H1 (cell line): ENCODE measurements around the gene C3orf20. TPM values are rescaled to one million over a fixed set of nuclear protein-coding genes. Genes with fewer than 3 reads are reported as not detected.

ENCODE experiments used
- polyA plus RNA-seq, 7 experiments: library from polyadenylated mRNA; depleted of rRNA in 3 of 7; stranded (reverse) in 5 of 7; unstranded in 2 of 7; fragments of >200 nt in 5 of 7; fragments of 200-250 nt in 2 of 7; gene quantifications; 1 replicate in 5 of 7; 2 replicates in 1 of 7; 4 replicates in 1 of 7; pipeline versions ENCODE4 v1.2.1 to v1.2.3, GENCODE V29; 2011 to 2013; ENCODE audit warnings: missing spikeins in 2 of 7, mixed read lengths in 2 of 7
- total RNA-seq: library from RNA; stranded (reverse); fragmentation: NEBNext Ultra II Directional; extraction: Animal tissue kit (Norgen Biotek cat#: 25700); gene quantifications from 2 replicates; pipeline ENCODE4 v1.2.1, GENCODE V29; 2021
- TF ChIP-seq, protein P1 (sequence below): fragments of 300-600 bp; sonication (generic); IDR thresholded peaks from 2 replicates; pipeline ENCODE4 v1.7.1; 2012; ENCODE audit warnings: low read length, moderate library complexity, mild to moderate bottlenecking, inconsistent platforms; ENCODE audit not compliant: insufficient replicate concordance

Gene C3orf20
- total and polyA plus RNA-seq, 2 of the 8 experiments (the other 6 are each of a cell fraction or from before 2014, with no cell fraction given): not detected

DNA sequence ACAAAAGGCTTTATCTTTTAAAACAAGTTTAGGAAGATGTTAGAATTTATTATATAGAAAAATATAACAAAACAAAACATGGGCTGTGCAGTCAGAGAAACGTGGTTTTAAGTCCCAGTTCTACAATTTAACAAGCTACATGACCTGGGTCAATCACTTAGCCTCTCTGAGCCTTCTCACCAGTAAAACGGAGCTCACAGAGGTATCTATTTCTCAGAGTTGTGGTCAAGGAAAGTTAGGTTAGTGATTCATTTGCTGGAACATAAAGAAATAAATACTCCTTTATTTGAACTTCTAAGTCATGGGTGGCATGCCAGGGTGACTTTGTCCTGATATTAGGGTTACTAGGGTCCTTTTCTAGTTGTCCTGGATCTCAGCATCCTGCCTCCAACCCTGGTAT, 34.2 kb upstream of the C3orf20 start (continued):
- TF ChIP-seq, protein P1, sequence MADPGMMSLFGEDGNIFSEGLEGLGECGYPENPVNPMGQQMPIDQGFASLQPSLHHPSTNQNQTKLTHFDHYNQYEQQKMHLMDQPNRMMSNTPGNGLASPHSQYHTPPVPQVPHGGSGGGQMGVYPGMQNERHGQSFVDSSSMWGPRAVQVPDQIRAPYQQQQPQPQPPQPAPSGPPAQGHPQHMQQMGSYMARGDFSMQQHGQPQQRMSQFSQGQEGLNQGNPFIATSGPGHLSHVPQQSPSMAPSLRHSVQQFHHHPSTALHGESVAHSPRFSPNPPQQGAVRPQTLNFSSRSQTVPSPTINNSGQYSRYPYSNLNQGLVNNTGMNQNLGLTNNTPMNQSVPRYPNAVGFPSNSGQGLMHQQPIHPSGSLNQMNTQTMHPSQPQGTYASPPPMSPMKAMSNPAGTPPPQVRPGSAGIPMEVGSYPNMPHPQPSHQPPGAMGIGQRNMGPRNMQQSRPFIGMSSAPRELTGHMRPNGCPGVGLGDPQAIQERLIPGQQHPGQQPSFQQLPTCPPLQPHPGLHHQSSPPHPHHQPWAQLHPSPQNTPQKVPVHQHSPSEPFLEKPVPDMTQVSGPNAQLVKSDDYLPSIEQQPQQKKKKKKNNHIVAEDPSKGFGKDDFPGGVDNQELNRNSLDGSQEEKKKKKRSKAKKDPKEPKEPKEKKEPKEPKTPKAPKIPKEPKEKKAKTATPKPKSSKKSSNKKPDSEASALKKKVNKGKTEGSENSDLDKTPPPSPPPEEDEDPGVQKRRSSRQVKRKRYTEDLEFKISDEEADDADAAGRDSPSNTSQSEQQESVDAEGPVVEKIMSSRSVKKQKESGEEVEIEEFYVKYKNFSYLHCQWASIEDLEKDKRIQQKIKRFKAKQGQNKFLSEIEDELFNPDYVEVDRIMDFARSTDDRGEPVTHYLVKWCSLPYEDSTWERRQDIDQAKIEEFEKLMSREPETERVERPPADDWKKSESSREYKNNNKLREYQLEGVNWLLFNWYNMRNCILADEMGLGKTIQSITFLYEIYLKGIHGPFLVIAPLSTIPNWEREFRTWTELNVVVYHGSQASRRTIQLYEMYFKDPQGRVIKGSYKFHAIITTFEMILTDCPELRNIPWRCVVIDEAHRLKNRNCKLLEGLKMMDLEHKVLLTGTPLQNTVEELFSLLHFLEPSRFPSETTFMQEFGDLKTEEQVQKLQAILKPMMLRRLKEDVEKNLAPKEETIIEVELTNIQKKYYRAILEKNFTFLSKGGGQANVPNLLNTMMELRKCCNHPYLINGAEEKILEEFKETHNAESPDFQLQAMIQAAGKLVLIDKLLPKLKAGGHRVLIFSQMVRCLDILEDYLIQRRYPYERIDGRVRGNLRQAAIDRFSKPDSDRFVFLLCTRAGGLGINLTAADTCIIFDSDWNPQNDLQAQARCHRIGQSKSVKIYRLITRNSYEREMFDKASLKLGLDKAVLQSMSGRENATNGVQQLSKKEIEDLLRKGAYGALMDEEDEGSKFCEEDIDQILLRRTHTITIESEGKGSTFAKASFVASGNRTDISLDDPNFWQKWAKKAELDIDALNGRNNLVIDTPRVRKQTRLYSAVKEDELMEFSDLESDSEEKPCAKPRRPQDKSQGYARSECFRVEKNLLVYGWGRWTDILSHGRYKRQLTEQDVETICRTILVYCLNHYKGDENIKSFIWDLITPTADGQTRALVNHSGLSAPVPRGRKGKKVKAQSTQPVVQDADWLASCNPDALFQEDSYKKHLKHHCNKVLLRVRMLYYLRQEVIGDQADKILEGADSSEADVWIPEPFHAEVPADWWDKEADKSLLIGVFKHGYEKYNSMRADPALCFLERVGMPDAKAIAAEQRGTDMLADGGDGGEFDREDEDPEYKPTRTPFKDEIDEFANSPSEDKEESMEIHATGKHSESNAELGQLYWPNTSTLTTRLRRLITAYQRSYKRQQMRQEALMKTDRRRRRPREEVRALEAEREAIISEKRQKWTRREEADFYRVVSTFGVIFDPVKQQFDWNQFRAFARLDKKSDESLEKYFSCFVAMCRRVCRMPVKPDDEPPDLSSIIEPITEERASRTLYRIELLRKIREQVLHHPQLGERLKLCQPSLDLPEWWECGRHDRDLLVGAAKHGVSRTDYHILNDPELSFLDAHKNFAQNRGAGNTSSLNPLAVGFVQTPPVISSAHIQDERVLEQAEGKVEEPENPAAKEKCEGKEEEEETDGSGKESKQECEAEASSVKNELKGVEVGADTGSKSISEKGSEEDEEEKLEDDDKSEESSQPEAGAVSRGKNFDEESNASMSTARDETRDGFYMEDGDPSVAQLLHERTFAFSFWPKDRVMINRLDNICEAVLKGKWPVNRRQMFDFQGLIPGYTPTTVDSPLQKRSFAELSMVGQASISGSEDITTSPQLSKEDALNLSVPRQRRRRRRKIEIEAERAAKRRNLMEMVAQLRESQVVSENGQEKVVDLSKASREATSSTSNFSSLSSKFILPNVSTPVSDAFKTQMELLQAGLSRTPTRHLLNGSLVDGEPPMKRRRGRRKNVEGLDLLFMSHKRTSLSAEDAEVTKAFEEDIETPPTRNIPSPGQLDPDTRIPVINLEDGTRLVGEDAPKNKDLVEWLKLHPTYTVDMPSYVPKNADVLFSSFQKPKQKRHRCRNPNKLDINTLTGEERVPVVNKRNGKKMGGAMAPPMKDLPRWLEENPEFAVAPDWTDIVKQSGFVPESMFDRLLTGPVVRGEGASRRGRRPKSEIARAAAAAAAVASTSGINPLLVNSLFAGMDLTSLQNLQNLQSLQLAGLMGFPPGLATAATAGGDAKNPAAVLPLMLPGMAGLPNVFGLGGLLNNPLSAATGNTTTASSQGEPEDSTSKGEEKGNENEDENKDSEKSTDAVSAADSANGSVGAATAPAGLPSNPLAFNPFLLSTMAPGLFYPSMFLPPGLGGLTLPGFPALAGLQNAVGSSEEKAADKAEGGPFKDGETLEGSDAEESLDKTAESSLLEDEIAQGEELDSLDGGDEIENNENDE: no peak
